T1000 (cell line): Measurements from ENCODE around the gene LAMTOR4.

Source experiments
- DNase-seq: peaks from one replicate; lab custom pipeline; 2025; ENCODE audit warnings: mixed read lengths; lab: John Stamatoyannopoulos, UW

LAMTOR4 gene

DNA sequence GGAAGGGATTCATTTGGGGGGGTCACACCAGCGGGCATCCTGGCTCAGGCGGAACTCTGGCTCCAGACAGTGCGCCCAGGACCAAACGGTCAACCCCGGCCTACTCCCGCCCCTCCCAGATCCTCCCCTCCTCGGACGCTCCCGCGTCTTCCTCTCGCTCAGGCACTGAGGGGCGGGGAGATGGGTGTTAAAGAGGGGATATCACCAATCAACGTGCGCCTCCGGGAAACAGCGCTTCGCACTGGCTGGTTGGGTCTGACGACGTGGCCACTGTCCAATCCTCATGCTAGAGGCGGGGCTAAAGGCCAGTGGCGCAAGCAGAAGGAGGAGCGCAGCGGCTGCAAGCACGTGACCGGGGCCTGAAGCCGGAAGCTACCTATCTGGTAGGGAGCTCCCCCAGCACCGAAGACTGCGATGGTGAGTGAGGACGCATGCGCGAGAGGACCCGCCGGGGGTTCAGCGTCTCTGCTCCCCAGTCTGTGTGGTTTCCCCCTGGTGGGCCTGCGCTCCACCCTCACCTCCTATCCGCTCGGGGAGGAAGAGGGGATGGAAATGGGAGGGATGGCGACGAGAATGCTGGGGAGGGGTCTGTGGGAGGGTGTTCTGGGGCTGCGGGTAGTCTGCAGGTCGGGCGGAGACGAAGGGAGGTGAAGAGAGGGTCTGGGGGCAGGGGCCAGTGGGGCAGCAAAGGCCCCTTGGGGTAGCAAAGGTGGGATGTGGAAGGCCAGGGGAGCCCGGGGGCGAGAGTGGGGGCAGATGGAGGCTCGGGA lies at the start of gene LAMTOR4:
Gene LAMTOR4 (plus strand): TSS at position 360 of the 770 bp plus-strand sequence. CDS start 55 bp downstream, at position 415.
- peak; percentile 91 for DNase-seq

DNA sequence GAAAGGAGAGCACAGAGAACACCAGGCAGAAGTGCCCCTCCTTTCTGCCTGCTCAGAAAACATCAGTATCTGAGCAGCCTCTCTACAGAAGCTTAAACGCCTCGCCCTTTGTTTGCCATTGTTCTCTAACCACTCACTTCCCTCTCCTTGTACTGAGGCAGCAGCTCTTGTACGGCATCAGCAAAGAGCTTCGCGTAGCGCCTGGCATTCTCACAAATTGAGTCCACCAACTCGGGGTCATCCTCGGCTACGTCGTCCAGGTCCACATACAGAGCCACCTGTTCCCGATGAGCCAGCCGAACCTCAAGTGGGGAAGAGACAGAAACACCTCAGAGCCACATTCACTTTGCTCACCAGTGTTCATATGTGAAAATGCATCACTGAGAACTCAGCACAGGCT lies 49.3 kb upstream of the LAMTOR4 start:
- DNase-seq, result no peak

DNA sequence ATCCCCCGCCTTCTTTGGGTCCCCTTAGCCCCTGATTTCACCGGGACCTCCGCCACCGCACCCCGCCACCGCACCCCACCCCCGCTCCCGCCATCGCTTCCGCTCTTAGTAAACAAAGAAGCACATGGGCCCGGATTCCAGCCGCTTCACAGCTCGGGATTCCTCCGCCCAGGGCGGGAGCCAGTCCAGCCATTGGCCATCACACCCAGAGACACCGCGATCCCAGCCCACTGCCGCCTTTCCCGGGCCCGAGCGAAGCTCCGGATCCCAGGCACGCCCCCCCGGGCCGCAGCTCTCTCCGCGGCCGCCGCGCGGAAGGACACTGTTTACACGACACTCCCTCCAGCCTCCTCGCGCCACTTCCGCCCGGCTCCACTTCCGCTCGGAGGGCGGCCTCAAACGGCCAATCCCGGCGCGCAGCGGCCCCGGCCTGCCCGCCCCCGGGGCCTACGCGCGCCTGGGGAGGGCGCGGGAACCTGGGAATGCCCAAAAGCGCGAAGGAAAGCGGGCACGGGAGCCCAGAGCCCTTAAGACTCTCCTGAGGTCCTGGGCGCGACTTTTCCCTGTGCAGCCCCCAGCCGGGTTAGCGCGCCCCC lies 48.2 kb upstream of the LAMTOR4 start:
- DNase-seq, result peak; percentile 80

DNA sequence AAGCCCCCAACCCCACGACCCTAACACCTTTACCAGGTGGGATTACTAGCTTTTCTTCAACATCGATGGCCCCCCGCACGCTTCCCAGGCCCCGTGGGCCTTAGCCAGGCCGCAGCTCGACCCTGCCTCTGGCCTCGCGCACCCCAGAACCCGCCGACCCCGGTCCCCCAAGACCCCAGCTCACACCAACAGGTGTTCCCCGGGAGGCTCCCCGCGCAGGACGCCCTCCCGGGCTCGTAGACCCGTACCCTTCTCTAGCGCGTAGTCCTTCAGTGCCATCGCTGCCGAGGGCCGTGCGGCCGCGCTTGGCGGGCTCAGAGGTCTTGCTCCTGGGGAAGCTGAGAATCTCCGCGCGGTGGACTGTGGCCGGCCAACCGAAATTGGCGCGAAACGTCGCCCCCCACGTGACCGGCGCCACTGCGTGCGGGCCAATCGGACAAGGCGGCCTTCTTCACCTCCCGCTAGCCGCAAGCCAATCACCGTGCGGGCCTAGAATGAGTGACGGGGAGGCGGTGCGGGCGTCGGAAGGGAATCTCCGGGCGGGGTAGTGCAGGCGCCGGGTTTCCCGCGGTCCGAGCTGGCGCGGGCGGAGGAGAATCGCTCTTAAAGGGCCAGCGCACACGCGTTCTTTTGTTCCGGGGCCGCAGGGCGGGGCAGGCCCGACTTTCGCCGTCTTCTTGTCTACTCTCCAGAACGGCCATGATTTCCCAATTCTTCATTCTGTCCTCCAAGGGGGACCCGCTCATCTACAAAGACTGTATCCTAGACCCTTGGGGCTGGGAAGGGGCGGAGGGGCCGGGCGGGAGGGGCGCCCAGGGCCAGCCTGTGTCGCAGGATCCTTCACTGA lies 47.5 kb upstream of the LAMTOR4 start, which contains the start of the genes AP4M1 and MCM7:
Gene AP4M1 (plus strand): TSS at position 628 of the 847 bp plus-strand sequence. CDS start 72 bp downstream, at position 700.
Gene MCM7 (minus strand): TSS at position 382 of the 847 bp plus-strand sequence. CDS start 103 bp downstream, at position 279.
- DNase-seq, result peak; percentile 90

DNA sequence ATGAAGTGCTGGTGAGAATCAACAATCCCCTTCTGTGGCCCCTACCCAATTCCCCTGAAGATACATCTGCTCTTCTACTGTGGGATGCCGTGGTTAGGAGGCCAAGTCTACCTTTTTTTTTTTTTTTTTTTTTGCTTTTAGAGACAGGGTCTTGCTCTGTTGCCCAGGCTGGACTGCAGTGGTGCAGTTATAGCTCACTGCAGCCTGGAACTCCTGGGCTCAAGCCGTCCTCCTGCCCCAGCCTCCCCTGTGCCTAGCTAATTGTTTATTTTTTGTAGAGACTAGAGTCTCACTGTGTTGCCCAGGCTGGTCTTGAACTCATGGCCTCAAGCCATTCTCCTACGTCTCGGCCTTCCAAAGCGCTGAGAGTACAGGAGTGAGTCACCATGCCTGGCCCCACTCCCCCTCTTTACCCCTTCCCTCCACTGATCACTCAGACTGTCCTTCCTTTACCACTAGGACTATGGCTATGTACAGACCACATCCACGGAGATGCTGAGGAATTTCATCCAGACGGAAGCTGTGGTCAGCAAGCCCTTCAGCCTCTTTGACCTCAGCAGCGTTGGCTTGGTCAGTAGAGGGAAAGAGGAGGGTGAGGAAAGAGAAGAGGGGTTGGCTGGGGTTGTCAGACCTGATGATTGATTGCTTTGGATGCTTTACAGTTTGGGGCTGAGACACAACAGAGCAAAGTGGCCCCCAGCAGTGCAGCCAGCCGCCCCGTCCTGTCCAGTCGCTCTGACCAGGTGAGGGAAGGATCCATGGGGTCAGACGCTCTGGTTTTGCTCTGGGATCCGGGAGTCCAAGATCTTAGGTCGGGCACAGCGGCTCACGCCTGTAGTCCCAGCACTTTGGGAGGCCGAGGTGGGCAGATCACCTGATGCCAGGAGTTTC lies 45.5 kb upstream of the LAMTOR4 start:
- no peak for DNase-seq

DNA sequence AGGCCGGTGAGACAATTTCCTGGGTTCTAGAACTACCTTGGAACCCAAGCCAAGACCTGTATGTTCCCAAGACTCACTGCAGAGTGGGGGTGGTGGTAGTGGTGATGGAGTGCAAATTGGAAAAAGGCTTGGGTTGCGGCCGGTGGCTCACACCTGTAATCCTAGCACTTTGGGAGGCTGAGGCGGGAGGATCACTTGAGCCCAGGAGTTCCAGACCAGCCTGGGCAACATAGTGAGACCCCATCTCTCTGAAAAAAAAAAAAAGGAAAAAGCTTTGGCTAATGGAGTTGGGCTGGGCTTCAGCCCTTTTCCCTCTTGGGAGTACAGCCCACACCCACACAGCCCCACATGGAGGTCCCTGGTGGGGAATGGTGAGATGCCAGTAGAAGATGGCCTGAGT lies 43.2 kb upstream of the LAMTOR4 start:
- DNase-seq, result no peak

DNA sequence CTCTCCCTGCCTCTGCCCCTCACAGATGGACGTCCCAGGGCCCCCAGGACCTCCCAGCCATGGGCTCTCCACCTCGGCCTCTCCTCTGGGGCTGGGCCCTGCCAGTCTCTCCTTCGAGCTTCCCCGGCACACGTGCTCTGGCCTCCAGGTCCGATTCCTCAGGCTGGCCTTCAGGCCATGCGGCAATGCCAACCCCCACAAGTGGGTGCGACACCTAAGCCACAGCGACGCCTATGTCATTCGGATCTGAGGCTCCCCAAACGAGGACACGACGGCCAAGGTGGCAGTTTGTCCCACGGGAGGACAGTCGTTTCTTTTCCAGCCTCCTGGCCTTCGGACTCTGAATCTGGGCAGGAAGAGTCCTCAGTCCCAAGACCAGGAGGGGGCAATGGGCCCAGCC lies 42.1 kb upstream of the LAMTOR4 start:
- no peak for DNase-seq

DNA sequence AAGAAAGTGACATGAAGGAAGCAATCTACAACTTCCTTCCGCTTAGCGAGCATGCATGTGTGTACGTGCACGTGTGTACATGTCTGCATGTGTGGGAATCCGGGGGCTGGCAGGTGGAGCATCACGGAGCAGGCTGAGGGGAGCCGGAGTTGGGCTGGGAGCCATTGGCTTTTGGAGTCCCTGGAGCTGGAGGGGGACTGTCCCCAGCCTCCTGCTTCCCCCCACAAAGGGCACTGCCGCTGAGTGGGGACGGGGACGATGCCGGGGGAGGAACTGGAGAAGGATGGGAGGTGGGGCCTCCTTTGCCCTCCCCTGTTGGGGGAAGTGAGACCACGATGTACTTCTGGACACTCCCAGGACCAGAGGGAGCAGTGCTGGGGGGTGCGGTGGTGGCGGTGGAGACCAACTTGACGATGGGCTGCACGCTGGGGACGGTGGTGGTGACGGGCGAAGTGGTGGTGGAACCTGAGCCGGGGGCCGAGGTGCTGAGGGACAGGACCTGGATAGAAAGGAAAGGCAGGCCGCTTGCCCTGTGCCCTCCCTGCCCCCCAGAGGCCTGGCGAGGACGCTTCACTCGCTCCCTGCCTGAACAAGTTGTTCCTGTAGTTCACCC lies 41.5 kb upstream of the LAMTOR4 start:
- no peak for DNase-seq

DNA sequence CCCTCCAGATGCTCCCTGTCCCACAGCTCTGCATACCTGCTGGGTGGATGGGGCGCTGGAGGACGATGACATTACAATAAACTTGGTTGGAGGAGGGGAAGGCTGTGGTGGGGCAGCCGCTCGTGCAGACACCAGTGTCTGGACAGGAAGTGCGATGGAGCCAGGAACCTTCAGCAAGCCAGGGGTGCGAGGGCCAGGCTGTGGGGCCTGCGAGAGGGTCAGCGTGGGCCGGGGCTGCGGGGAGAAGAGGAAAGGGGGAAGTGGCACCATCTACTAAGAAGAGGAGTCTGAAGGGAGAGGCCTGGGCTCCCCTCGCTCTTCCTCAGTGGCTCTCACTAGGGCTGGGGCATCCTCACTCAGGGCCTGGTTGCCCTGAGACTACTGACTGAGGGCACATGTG lies 40.8 kb upstream of the LAMTOR4 start:
- no peak for DNase-seq

DNA sequence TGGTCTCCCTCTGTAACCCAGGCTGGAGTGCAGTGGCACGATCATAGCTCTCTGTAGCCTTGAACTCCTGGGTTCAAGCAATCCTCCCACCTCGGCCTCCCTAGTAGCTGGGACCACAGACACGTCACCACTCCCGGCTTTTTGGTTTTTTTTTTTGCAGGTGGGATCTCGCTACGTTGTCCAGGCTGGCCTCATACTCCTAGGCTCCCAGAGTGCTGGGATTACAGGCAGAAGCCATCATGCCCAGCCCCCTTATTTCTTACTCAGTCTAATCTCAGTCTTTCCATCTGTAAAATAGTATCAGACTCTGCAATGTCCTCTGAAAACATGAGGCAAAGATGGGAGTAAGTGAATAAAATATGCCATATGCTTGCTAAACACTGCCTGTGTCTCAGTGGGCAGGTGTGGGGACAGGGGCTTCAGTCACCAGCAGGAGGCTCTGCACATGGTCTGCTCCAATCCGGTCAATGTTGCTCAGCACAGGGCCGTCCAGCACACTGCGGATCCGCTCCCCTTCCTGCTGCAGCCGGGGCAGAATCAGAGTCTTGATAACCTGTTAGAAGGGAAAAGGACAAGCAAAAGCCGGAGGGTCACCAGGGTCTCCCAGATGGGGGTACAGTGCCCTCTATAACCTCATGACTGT lies 39.1 kb upstream of the LAMTOR4 start:
- DNase-seq, result no peak

DNA sequence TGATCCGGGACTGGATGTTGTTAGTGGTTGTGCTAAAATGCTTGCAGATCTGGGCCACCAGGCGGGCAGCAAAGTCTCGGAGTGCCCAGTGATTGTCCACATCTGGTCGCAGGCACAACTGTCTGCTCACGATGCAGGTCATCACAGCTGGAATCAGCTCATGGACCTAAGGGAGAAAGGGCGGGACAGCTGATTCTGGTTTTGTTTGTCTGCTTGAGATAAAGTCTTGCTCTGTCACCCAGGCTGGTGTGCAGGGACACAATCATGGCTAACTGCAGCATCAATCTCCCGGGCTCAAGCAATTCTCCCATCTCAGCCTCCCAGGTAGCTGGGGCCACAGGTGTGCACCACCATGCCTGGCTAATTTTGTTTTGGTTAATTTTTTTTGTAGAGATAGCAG lies 37.6 kb upstream of the LAMTOR4 start:
- no peak for DNase-seq

DNA sequence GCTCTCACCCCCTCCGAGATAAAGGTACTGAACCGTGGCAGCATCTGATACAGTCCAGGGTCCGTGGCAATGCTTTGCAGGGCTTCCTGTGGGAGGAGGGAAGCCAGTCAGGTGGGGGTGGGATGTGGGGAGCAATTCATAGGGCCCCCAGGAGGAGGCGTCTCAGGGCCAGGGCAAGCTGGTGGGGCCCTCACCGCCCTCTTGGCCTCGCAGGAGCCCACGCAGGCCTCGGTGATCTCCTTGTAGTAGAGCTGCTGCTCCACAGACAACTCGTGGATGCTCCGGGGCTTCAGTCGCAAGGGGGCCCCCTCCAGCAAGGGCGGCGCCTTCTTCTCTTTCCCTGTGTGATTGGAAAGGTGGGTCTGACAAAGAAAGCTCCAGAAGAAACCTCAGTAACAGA lies 36.8 kb upstream of the LAMTOR4 start:
- DNase-seq, result no peak

DNA sequence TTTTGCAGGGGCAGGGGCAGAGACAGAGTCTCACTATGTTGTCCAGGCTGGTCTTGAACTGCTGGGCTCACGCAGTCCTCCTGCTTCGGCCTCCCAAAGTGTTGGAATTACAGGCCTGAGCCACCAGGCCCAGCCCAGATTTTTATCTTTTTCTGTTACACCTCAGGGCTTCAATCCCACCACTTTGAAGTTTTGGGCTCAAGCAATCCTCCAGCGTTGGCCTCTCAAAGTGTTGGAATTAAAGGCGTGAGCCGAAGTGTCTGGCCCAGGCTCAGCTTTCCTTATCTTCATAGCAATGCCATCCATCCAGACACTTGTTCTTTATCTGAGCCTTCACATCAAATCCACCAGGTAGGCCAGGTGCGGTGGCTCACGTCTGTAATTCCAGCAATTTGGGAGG lies 33.7 kb upstream of the LAMTOR4 start:
- DNase-seq, result no peak

DNA sequence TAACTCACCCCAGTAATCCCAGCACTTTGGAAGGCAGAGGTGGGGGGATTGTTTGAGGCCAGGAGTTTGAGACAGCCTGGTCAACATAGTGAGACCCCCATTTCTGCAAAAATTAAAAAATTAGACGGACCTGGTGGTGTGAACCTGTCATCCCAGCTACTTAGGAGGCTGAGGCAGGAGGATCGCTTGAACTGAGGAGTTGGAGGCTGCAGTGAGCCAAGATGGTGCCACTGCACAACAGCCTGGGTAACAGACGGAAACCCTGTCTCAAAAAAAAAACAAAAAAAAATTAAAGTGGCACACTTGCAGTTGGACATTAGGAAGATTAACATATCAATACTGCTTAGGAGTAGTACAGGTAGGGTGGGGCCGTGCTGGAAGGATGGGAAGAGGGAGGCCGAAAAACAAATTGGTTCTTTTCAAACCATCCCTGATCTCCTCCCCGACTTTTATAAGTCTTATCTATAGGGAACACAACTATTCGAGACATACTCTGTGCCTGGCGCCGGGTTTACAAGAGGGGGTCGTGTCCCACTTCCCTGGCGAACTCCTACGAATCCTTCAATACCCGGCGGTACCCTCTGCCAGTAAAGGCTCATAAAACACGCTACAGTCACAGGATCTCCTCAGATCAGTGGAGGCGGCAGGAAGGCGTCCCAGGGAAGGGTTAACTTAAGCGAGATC lies 30.2 kb upstream of the LAMTOR4 start:
- DNase-seq, result no peak

DNA sequence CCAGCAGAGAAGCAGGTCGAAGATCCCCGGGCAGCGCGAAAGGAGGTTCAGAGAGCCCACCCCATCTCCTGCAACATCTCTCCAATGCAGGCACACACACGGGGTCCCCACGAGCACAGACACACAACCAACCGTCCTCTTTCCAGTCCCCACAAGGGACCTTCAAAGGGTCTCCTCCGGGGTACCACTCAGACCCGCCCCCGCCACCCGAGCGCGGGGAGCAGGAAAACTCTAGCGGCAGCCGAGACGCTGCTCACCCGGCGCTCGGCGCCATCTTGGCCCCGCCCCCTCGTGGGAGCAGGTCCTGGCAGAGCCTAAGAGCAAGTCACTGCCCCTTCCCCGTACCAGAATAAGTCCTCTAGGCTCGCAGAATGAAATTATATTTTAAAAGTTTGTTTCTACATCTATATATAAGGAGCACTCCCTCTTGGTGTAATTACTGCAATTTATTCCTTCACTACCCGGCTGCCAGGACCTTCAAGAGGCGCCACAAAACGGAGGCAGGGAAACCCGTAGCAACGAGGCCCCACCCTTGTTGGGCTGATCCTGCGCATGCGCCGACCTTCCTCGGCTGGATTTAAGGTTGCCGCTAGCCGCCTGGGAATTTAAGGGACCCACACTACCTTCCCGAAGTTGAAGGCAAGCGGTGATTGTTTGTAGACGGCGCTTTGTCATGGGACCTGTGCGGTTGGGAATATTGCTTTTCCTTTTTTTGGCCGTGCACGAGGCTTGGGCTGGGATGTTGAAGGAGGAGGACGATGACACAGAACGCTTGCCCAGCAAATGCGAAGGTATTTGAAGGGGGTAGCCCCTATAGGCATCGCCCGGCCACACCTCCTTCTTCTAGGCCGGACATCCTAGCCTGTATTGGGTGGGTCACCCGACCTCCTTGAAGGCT lies 29.4 kb upstream of the LAMTOR4 start, which contains the start of the genes CNPY4 and TAF6:
Gene CNPY4 (plus strand): TSS at position 563 of the 898 bp plus-strand sequence. CDS start 111 bp downstream, at position 674.
Gene TAF6 (minus strand): TSS at position 287 of the 898 bp plus-strand sequence. CDS start 5,149 bp downstream, outside the sequence.
- DNase-seq, result peak; percentile 76

DNA sequence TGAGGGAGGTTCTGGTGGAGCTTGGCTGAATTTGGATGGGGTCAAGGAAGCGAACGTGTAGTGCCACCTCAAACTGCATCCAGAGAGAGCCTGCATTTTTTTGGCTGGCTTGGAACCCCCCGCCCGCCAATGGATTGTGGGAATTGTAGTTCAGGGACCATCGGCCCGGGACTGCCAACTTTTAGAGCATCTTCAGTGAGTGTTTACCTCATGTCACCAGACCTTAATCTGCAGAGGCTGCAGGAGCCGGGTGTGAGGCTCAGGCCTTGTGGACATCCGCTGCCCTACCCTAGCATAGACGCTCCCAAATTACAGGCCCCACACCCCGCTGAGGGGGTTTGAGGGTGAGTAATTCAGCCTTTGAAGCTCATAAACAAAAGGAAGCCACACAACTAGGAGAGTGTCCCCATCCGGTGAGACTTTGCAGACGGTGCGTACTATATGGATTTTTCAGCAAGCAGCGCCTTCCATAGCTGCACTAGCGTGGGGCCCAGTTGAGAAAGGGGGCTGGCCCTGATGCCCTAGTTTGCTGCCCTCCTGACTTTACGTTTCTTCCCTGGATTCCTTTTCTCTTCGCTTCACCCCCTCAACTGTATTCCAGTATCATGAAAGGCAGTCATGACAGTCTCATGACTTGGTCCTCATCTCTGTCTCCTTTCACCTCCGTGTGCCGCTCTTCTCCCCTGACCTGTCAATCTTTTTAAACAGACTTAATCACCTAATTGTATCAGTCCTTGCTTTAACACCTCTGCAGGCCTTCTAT lies 28.6 kb upstream of the LAMTOR4 start:
- DNase-seq, result no peak

DNA sequence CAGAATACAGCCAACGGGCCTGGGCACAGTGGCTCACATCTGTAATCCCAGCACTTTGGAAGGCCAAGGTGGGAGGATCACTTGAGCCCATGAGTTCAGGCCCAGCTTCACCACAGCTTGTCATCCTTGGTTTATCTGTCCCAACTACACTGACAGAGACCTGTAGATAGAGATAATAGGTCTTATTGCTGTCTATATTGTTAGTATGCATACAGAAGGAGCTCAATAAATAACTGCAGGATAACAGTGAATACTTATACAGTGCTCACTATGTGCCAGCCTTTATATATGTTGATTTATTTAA lies 28.0 kb upstream of the LAMTOR4 start:
- DNase-seq, result no peak

DNA sequence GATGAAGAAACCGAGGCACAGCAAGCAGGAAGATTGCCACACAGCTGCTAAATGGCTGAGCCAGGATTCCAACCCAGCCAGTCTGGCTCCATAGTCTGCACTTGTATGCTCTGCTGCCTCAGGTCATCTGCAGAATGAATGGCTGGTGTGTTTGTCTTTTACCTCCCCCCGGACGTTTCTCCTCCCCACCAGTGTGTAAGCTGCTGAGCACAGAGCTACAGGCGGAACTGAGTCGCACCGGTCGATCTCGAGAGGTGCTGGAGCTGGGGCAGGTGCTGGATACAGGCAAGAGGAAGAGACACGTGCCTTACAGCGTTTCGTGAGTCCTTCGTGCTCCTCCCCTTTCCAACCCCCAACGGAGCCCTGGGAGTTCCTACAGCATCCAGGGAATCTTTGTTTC lies 26.7 kb upstream of the LAMTOR4 start:
- no peak for DNase-seq
